Measurements from ENCODE around the gene INSL3. TPM values are rescaled to one million over a fixed set of nuclear protein-coding genes. Genes with fewer than 3 reads are reported as not detected.

Gene INSL3, protein sequence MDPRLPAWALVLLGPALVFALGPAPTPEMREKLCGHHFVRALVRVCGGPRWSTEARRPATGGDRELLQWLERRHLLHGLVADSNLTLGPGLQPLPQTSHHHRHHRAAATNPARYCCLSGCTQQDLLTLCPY
- total RNA-seq (2014; rRNA removed; shearing (Covaris generic)) = not detected in 2 replicates

DNA sequence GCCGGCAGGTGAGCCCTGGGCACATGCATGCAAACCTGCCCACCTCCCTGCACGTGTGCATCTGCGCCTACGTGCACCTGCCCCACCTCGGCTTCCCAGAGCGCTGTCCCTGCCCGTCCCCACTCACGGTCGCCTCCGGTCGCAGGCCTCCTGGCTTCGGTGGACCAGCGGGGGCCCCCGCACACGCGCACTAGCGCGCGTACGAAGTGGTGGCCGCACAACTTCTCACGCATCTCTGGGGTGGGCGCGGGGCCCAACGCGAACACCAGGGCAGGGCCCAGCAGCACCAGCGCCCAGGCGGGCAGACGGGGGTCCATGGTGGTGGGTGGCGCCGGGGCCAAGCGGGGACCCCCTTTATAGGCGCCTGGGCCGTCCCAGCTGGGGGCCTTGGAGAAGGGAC, at the start of gene INSL3:
Gene INSL3, minus strand, starts transcription at position 330 of the 400 bp plus-strand sequence. Its CDS starts 13 bp downstream, at position 317.

DNA sequence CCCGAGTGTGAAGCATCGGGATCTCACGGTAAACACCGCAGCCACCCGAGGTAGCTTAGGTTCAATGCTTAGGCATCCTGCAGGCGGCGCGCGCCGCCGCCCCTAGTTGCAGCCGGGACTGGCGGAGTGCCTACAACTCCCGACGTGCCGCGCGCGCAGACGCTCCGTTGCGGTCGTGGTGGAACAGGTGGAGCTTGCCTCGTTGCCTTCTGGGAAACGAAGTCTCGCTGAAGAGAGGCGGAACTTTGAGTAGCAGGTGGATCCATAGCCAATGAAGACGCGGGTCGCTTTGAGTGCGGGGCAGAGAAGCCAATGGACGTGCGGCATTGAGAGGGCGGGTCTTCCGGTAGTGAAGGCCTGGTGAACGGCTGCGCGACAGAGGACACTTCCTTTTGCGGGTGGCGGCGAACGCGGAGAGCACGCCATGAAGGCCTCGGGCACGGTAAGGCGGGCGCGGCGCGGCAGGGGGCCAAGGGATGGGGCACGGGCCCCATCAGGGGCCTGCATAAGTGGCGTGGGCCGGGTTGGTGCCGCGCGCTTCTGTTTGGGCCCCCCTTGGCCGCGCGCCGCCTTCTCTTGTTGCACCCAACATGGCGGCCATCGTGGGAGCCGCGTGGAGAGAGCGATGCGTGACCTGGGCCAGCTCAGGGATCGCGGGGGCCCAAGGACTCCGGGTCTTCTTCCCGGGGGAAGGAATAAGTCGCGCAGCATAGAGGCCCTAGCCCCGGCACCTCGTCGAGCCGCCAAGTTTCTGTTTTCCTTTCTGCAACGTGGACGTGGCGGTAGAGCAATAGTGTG, 38.4 kb upstream of the INSL3 start, which contains the start of gene RPL18A:
Gene RPL18A, plus strand, starts transcription at position 378 of the 798 bp plus-strand sequence. Its CDS starts 47 bp downstream, at position 425.

DNA sequence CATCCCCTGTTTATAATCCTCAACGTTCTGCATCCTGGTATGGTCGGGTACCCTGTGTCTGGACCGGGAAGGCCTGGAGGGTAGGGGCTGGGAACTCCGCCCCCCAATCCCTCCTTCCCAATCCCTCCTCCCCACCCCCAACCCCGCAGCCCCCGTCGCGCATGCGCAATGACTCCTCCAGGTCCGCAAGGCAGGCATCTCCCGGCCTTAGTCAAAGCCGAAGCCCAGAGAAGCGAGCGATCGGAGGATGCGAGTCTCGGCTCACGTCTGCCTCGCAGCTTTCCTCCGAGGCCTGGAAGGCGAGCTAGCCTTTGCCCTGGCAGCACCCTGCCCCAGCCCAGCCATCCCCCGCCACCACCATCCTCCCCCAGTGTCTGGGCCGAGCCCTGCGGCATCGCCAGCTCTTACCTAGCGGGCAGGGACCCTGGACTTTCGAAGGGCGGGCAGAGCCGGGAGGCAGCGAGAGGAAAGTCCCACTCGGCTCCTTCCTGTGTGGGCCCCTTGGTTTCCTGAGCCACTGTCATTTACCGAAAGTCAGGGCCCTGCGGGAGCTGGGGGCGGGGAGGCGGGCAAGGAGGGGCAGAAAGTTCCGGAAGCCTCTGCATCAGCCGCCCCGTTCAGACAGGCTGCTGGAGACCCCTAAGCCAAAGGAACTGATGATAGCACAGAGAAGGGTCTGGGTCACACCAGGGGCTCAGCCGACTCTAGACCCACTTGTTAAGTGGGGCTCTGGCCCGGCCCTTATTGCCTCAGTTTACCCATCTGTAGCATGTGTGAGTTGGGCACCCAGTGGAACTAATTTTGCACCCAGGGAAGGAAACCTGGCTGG, 26.4 kb upstream of the INSL3 start, which contains the start of gene JAK3:
Gene JAK3, minus strand, starts transcription at position 445 of the 829 bp plus-strand sequence. CDS start 3,565 bp downstream, outside the sequence.

DNA sequence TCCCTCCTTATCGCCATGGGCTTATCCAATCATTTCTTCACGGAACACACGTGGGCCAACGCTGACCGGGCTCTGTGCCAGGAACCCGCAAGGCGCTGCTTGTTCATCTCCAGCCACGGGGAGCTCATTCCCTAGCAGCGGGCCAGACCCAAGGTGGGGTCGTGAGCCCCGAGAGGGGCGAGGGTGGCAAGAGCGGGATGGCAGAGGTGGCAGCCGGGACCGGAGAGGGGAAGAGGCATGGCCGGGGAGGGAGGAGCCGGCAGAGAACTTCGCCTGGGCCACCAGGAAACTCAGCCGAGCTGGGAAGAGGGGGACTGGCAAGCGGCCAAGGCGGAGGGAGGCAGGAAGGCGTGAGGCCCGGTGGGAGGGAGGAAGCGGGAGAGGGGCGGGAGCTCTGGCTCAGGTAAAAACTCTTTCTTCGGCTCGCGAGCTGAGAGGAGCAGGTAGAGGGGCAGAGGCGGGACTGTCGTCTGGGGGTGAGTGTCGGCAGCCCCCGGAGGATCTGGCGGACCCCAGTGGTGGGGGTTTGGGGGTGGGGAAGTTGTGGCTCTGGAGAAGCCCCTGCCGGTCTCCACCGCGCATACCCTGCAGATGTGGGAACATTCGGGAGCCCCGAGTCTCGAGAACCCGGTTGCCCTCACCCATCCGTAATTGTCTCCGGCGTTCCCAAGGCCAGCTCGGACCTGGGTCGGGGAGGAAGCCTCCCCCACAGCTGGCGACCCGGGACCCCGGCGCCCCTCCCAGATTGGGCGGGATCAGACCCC, 26.4 kb downstream of the INSL3 start, which contains the start of gene B3GNT3:
Gene B3GNT3, plus strand, starts transcription at position 408 of the 764 bp plus-strand sequence. CDS start 12,670 bp downstream, outside the sequence.

Small RNA genes within 50 kb of the gene (small RNA-seq; reads per million reads assigned to genes)
- not detected for gene SNORA68

Other genes with a start within 250 kb of the INSL3 start
- 1.6 and 2.3 TPM in 2 replicates for gene UNC13A, start 133.2 kb downstream of the INSL3 start, total RNA-seq (2014; rRNA removed; shearing (Covaris generic))
- gene MAP1S, start 102.0 kb downstream of the INSL3 start, total RNA-seq (2014; rRNA removed; shearing (Covaris generic)) = 20.5 and 42.6 TPM in 2 replicates
- 1.0 and 5.5 TPM in 2 replicates for gene FCHO1, start 70.0 kb downstream of the INSL3 start, total RNA-seq (2014; rRNA removed; shearing (Covaris generic))
- not detected in 2 replicates for gene B3GNT3, start 26.4 kb downstream of the INSL3 start, total RNA-seq (2014; rRNA removed; shearing (Covaris generic))
- 0.45 and 0.79 TPM in 2 replicates for gene JAK3, start 26.5 kb upstream of the INSL3 start, total RNA-seq (2014; rRNA removed; shearing (Covaris generic))
- 3,291 and 3,402 TPM in 2 replicates for gene RPL18A, start 38.4 kb upstream of the INSL3 start, total RNA-seq (2014; rRNA removed; shearing (Covaris generic))
- gene SLC5A5, start 50.4 kb upstream of the INSL3 start, total RNA-seq (2014; rRNA removed; shearing (Covaris generic)) = not detected in 2 replicates
- gene CCDC124, start 111.5 kb upstream of the INSL3 start, total RNA-seq (2014; rRNA removed; shearing (Covaris generic)) = 109 and 144 TPM in 2 replicates
- 1.2 and 2.1 TPM in 2 replicates for gene KCNN1, start 145.6 kb upstream of the INSL3 start, total RNA-seq (2014; rRNA removed; shearing (Covaris generic))
- gene ARRDC2, start 186.7 kb upstream of the INSL3 start, total RNA-seq (2014; rRNA removed; shearing (Covaris generic)) = 28.7 and 31.9 TPM in 2 replicates